ENCODE results near the gene DCHS1.

Gene DCHS1

GRCh38 chr11:6625832-6626420, 29.7 kb downstream of the DCHS1 start:
- no peak for TF ChIP-seq CTCF (IDR thresholded peaks at IDR 0.05; ENCODE audit: extremely low read depth, insufficient read depth, missing control alignments)
- no peak for DNase-seq (ENCODE audit: low spot score)
- in situ Hi-C loops (cut with MboI; ENCODE audit: low pct_unique_long_range_greater_than_20kb, low sequenced_read_pairs, unreplicated experiment): no loop called here

- no peak for TF ChIP-seq CTCF (IDR thresholded peaks at IDR 0.05; ENCODE audit: extremely low read depth, insufficient read depth, missing control alignments)
- no peak for DNase-seq (ENCODE audit: low spot score)
- in situ Hi-C loops (cut with MboI; ENCODE audit: low pct_unique_long_range_greater_than_20kb, low sequenced_read_pairs, unreplicated experiment): no loop called here
Observed at GRCh38 chr11:6625156-6625831, 30.3 kb downstream of the DCHS1 start.

GRCh38 chr11:6623391-6624363, 31.9 kb downstream of the DCHS1 start:
- in situ Hi-C loops (cut with MboI; ENCODE audit: low pct_unique_long_range_greater_than_20kb, low sequenced_read_pairs, unreplicated experiment): no loop called here
- TF ChIP-seq CTCF (IDR thresholded peaks at IDR 0.05; ENCODE audit: extremely low read depth, insufficient read depth, missing control alignments): no peak
- no peak for DNase-seq (ENCODE audit: low spot score)

- DNase-seq (ENCODE audit: low spot score): no peak
- in situ Hi-C loops (cut with MboI; ENCODE audit: low pct_unique_long_range_greater_than_20kb, low sequenced_read_pairs, unreplicated experiment): no loop called here
- no peak for TF ChIP-seq CTCF (IDR thresholded peaks at IDR 0.05; ENCODE audit: extremely low read depth, insufficient read depth, missing control alignments)
Observed at GRCh38 chr11:6622261-6623171, 33.1 kb downstream of the DCHS1 start.

GRCh38 chr11:6621711-6622211, 33.8 kb downstream of the DCHS1 start:
- DNase-seq (ENCODE audit: low spot score): no peak
- no peak for TF ChIP-seq CTCF (IDR thresholded peaks at IDR 0.05; ENCODE audit: extremely low read depth, insufficient read depth, missing control alignments)
- in situ Hi-C loops (cut with MboI; ENCODE audit: low pct_unique_long_range_greater_than_20kb, low sequenced_read_pairs, unreplicated experiment): no loop called here

Data from GM13977 (cell line).